Stimulated activated CD4-positive, alpha-beta T cell treated with anti-CD3 and anti-CD28 coated beads, Interleukin-2, amount 100 ng/mL, for 48 hours (primary cell): Measurements from ENCODE around the gene TUBB1.
"Not testable (repeated sequence)": the region's sequence is repeated elsewhere in the genome, so short reads cannot be mapped to it uniquely, and the experiment has no call there.

Source experiments
- DNase-seq, 2 donors: peaks; one replicate each; pipeline ENCODE4 v3.0.0-alpha.2; 2020

The TUBB1 gene

GRCh38 chr20:59019217-59019616 lies at the start of gene TUBB1:
TSS of gene TUBB1 (plus strand) at chr20:59019429. CDS start at chr20:59019523, 94 bp downstream.
- no peak for DNase-seq

- DNase-seq: no peak
Measured at GRCh38 chr20:58969439-58969838, 49.8 kb upstream of the TUBB1 start.

GRCh38 chr20:58970146-58970545 lies 49.1 kb upstream of the TUBB1 start:
- DNase-seq: no peak

GRCh38 chr20:58971429-58971828 lies 47.8 kb upstream of the TUBB1 start:
- no peak for DNase-seq

GRCh38 chr20:58973179-58973578 lies 46.0 kb upstream of the TUBB1 start:
- no peak for DNase-seq

GRCh38 chr20:58973866-58974265 lies 45.4 kb upstream of the TUBB1 start:
- DNase-seq: no peak

- DNase-seq: no peak
Measured at GRCh38 chr20:58975353-58975752, 43.9 kb upstream of the TUBB1 start.

GRCh38 chr20:58976061-58976730 lies 43.0 kb upstream of the TUBB1 start:
- DNase-seq: no peak

GRCh38 chr20:58978351-58979190 lies 40.7 kb upstream of the TUBB1 start:
- no peak for DNase-seq

- peak; percentile 90 to 94 for DNase-seq
Measured at GRCh38 chr20:58980711-58981627, 38.3 kb upstream of the TUBB1 start, which contains the start of gene NELFCD. TSS of gene NELFCD (plus strand) at chr20:58981256. CDS start at chr20:58981310, 54 bp downstream.

- DNase-seq: no peak
Measured at GRCh38 chr20:58981628-58982364, 37.4 kb upstream of the TUBB1 start.

- DNase-seq: no peak
Measured at GRCh38 chr20:58982406-58983114, 36.7 kb upstream of the TUBB1 start.

GRCh38 chr20:58983115-58983468 lies 36.1 kb upstream of the TUBB1 start:
- not testable (repeated sequence) for DNase-seq

- DNase-seq: no peak
Measured at GRCh38 chr20:58984691-58985090, 34.5 kb upstream of the TUBB1 start.

GRCh38 chr20:58985656-58986055 lies 33.6 kb upstream of the TUBB1 start:
- no peak for DNase-seq

GRCh38 chr20:58986286-58986967 lies 32.8 kb upstream of the TUBB1 start:
- DNase-seq: no peak

GRCh38 chr20:58986968-58987517 lies 32.2 kb upstream of the TUBB1 start:
- DNase-seq: no peak

- DNase-seq: no peak
Measured at GRCh38 chr20:58987790-58988564, 31.3 kb upstream of the TUBB1 start.

GRCh38 chr20:58988565-58988882 lies 30.7 kb upstream of the TUBB1 start:
- DNase-seq: no peak

GRCh38 chr20:58989196-58989595 lies 30.0 kb upstream of the TUBB1 start:
- no peak for DNase-seq
